Left forelimb (tissue), 1 donor: ENCODE data around the gene ATR.
"Not testable (repeated sequence)": the region's sequence is repeated elsewhere in the genome, so short reads cannot be mapped to it uniquely, and the experiment has no call there.

Source experiments
- DNase-seq: peaks from one replicate; pipeline ENCODE4 v3.0.0-alpha.2; 2018; ENCODE audit warnings: low spot score

The ATR gene

DNA sequence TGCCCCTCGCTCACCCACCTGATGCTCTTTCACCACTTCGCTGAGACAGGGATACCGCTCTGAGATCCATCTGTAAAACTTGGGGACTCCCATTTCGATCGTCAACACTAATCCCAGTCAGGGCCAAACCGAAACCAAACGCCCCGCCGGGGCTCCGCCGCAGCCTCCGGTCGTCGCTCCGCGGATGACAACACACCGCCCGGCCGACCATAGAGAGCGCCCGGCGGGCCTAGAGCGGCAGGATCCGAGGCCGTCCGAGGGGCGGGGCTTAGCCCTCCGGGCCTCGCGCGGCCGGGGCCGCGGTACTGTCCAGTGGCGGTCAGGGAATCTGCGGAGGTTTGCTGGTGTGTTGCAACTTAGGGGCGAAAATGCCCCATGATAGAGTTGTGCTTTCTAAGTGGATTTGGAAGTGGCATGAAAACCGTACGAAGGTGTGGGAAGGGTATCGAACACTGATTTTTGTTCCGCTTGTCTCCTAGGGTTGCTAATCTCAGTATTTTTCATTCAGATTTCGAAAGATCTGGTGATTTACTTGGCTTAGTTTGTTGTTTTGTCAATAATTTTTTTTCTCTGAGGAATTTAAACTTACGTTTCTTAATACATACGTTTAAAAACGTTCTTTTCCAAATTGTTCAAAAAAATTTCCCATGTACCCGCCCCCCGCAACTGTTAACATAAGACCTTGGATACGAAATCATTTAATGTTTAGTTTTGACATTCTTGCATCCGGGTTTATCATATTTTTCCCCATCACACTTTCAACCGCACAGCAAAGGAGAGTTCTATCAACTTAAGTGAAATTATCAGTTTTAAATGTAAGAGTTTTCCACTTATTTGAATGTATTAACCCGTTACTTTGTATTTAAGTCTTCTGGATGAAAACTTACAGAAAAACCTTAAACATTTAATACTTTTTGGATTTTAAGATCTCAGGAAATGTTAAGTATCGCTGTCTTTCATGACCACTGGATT, 130.4 kb downstream of the ATR start, which contains the start of gene XRN1:
Gene XRN1, minus strand, starts transcription at position 186 of the 972 bp plus-strand sequence. Its CDS starts 93 bp downstream, at position 93.
- DNase-seq, result peak; percentile 96

DNA sequence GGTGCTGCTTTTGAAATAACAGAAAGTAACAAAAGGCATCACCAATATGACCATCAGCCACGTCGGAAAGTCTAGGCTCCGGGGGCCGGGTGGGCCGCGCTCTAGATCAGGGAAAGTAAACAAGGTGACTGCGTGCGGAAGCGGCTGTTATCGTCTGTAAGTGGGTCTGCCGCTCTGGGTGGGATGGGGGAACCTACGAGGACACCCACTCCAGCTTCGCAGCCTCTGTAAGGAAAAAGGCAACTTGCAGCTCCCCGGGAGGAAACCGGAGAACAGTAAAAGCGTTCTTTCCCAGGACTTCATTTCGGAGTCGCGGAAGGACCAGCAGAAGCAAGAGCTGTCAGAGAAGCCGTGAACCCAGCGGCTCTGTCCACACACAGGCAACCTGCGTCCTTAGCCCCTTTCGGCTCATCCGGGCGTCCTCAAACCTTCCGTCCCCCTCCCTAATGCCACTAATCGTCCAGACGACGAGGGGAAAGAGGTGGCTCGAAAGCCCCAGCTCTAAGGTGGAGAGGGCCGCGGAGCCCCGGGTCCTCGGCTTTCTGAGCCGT, 131.2 kb downstream of the ATR start:
- DNase-seq, result peak; percentile 77

DNA sequence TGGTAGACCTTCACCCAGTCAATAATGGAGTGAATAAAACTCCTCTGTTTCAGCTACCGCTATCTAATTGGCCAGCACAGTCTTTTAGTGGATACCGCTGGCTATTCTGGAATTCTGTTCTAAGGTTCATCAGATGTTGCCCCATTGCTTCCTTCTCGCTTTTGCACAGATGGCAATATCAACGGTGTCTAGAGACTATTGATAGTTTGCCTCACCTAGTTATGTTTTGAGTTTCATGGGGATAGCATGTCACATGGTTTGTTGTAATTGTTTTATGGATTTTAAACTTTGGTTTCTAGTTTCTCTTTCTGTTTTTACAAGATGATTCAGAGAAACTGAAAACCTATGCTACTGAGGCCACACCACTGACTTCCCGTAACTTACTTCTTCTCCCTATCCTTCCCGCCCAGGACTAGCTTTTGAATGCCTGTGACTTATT, 132.7 kb downstream of the ATR start:
- DNase-seq, result no peak

DNA sequence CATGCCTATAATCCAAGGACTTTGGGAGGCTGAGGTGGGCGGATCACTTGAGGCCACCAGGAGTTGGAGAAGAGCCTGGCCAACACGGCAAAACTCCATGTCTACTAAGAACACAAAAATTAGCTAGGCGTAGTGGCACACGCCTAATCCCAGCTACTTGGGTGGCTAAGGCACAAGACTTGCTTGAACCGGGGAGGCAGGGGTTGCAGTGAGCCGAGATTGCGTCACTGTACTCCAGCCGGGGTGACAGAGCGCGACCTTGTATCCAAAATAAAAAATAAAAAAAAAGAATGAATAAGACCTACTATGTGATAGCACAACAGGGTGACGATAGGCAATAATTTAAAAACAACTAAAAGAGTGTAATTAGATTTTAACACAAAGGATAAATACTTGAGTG, 134.2 kb downstream of the ATR start:
- no peak for DNase-seq

DNA sequence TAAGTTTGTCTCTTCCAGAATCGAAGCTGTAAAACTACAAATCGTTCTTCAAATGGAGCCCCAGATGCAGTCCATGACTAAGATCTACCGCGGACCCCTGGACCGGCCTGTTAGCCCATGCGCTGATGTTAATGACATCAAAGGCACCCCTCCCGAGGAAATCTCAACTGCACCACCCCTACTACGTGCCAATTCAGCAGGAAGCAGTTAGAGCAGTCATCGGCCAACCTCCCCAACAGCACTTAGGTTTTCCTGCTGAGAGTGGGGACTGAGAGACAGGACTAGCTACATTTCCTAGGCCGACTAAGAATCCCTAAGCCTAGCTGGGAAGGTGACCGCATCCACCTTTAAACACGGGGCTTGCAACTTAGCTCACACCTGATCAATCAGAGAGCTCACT, 135.5 kb downstream of the ATR start:
- not testable (repeated sequence) for DNase-seq

DNA sequence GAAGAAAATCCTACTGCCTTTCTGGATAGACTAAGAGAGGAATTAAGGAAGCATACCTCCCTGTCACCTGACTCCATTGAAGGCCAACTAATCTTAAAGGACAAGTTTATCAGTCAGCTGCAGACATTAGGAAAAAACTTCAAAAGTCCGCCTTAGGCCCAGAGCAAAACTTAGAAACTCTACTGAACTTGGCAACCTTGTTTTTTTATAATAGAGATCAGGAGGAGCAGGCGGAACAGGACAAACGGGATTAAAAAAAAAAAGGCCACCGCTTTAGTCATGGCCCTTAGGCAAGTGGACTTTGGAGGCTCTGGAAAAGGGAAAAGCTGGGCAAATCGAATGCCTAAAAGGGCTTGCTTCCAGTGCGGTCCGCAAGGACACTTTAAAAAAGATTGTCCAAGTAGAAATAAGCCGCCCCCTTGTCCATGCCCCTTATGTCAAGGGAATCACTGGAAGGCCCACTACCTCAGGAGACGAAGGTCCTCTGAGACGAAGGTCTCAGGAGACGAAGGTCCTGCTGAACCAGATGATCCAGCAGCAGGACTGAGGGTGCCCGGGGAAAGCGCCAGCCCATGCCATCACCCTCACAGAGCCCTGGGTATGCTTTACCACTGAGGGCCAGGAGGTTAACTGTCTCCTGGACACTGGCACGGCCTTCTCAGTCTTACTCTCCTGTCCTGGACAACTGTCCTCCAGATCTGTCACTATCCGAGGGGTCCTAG, 138.9 kb downstream of the ATR start:
- DNase-seq, result not testable (repeated sequence)

DNA sequence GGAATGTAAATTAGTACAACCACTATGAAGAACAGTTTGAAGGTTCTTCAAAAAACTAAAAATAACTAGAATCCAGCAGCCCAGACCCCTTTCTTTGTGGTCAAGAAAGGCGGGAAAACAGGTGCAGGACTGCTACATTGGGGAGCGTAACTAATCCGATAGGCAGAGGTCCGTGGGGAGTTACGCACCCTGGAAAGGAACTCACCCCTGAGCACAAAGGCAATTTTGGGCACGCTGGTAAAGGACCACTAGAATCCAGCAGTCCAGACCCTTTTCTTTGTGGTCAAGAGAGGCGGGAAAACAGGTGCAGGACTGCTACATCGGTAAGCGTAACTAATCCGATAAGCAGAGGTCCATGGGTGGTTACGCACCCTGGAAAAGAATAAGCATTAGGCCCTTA, 140.4 kb downstream of the ATR start:
- DNase-seq, result not testable (repeated sequence)

DNA sequence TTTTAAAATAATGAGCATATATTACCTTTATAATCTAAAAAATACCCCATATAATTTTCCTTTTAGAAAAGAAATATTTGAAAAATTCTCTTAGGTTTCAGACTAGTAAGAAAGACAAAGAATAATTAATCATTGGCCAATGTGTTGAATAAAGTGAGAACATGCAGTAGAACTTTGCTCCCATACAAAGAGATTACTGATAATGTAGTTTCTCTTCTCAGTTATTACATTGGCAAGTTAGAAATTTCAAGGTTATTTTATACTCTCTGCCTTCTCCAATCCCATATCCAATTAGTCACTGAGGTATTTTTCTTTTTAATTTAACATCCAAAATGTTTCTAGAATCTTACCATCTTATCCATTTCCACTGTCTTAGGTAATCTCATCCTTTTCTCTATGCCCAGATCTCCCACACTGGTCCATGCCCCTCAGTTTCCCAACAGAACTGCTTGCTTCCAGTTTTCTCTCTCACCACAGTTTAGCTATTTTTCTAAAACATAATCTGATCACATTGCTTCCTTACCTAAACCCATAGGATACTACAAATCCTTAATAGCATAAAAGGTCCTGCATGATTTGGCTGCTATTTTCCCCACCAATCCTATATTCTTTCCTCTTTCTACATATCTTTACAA, 141.5 kb downstream of the ATR start:
- DNase-seq, result no peak

DNA sequence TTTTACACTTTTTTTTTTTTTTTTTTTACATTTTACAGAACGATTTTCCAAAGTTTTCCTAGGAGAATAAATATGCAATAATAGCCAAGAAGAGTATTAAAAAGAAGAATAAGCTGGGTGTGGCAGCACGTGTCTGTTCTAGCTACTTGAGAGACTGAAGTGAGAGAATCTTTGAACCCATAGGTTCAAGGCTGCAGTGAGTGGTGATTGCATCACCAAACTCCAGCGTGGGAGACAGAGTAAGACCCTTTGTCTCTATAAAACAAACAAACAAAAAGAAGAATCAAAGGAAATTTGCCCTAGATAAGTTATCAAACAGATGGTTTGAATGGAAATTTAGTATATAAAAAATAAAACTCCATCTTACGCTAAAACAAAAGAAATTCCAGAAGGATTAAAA, 144.0 kb downstream of the ATR start:
- no peak for DNase-seq

DNA sequence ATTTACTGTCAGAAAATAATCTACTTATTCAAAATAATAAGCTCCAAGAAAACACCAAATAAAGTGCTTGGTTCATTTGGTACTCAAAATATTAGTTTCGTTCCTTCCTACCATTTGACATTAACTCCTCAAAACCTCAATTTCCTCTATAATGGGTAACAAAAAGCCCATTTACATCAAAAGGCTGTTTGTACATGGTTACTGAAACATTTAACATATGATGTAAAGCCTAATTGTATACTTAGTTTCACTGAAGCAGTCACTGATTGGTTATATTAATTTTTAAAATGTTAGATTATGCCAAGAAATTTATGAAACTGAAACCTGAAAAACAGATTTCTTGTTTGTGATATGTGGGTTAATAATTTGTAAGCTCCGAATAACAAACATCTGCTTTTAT, 145.4 kb downstream of the ATR start:
- no peak for DNase-seq

DNA sequence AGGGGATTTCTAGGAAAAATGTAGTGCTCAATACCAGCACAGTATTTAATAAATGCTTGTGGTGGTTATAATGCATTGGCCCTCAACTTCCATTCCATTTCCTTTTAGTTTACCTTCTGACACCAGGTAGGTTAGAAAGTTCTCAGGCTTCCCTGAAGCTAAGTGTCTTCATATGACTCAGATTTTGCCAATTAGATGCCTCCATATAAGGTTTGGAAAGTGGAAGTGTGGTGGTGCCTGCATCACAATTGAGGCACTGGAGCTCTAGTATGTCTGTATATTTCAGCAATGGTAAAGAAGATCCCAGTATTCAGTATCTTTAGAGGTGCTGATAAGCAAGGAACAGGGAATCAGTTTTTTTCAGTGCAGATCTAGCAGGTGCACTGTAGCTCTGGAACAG, 149.0 kb downstream of the ATR start:
- no peak for DNase-seq

DNA sequence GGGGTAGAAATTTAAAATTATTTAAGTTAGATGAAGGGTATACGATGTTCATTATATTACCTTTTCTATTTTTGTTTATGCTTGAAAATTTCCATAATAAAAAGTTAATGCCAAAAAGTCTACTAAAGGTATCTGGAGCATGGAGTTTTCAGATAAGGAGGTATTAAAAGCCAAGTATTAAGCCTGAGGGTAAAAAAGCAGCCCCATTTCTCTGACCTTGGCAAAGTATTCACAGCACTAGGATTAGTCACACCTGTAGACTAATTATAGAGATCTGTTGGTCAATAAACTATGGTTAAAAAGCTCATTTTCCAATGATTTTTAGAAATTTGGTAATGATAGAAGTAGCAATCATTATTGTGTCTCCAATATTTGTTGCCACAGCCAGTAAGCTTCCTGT, 153.8 kb downstream of the ATR start:
- DNase-seq, result no peak

DNA sequence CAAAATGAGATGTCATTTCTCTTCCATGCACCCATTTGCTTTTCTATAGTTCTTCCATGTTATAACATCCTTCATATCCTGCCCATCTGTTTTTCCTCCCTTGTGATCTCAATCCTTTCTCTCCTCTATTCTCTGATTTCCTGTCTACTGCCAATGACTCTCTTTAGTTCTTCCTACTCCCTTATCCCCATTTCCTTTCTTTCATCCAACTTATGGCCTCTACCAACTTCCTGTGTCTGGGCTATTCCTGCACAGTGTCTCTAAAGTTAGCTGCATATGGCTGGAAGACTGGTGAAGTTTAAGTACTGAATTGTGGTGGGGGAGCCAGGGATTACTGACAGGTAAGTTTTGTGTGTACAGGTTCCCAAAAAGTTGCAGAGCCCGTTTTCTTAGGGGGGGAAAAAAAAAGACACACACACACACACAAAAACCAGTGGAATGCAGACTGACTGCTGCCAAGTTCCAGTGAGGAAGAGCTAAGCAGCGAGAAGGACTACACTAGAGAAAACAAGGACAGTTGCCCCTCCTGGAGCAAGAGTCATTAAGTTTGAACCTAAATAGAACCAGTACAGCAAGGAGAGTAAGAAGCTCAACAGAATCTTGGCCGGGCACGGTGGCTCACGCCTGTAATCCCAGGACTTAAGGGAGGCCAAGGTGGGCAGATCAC, 159.5 kb downstream of the ATR start:
- no peak for DNase-seq

DNA sequence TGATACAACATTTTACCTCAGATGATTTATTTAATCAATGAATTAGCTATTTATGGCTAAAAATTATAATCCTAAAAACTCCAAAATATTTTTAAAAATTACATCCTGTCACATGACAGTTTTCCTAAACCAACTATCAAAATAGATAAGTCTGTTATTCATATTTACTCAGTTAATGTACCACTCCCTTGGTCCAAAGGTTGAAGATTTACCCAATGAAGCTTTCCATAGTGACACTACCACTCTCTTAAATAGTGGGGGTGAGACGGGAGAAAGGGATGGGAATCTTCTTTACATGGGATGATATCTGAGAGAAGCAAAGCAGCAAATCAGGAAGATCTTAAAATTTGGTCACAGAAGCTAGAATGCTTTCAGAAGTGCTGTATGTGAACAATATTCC, 161.2 kb downstream of the ATR start:
- no peak for DNase-seq

DNA sequence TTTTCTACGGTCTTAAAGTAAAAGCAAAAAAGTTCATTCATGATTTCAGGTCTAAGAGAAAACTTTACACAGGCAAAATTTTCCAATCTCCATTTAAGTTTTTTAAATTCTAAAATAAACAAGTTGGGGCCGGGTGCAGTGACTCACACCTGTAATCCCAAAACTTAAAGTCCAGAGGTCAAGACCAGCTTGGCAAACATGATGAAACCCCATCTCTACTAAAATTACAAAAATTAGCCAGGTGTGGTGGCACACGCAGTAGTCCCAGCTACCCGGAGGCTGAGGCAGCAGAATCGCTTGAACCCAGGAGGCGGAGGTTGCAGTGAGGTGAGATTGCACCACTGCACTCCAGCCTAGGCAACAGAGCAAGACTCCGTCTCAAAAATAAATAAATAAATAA, 178.0 kb downstream of the ATR start:
- DNase-seq, result not testable (repeated sequence)
